Measurements from ENCODE around the gene CDK10.

GRCh38 chr16:89669755-89670154 is 16.7 kb upstream of the CDK10 start:
- no peak for TF ChIP-seq ESRRA (IDR thresholded peaks at IDR 0.05; ENCODE audit: low read length)
- no peak for TF ChIP-seq SMC3 (IDR thresholded peaks at IDR 0.05; ENCODE audit: borderline replicate concordance, low read length)
